ENCODE results near the gene RAB6C. TPM values are rescaled to one million over a fixed set of nuclear protein-coding genes. Genes with fewer than 3 reads are reported as not detected.
"Not testable (repeated sequence)": the region's sequence is repeated elsewhere in the genome, so short reads cannot be mapped to it uniquely, and the experiment has no call there.

RAB6C gene
- total RNA-seq, 1 experiment from 2014 or later: not detected

DNA sequence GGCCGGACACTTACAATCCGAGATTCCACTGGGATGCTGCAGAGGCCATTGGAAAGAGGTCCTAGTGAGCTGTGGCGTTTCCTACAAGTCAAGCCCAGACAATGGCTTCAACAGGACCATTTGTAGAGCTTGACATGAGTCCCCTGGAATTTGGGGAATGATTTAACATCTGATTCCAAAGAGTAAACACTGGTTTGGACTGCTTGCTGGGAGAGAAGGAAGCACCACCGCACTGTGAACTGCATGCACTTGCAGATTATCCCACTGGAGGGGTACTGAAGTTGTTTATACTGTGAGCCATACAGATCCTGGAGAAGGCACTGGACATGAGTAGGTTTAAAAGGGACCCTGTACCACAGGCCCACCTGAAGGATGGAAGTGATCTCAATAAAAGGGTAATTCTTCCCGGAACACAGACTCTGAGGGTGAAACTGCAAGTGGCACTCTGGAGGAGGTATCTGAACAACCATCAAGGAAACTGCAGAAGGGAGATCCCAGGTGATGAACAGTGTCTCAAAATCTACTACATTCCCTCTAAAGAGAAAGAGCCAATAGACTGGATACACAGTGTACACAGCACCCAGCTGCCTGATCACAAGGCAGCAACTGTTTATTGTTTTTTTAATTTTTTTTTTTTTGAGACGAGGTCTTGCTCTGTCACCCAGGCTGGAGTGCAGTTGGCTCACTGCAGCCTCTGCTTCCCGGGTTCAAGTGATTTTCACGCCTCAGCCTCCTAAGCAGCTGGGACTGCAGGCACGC lies 4.3 kb upstream of the RAB6C start:
- no peak overlapping the region for H3K4me3 ChIP-seq (ENCODE audit: insufficient read depth, low read depth, low read length)
- no peaks in the 10 kb centered on the region for H3K36me3 ChIP-seq (replicated peaks; ENCODE audit: control insufficient read depth, insufficient read depth, low read length)
- DNase-seq: no peak
- H3K27me3 ChIP-seq (ENCODE audit: control insufficient read depth, insufficient read depth, low read length): peaks cover 10% of the 10 kb centered on the region

GRCh38 chr2:129976969-129977368 lies 2.5 kb upstream of the RAB6C start:
- DNase-seq; H3K4me3 ChIP-seq (ENCODE audit: insufficient read depth, low read depth, low read length); H3K36me3 ChIP-seq (replicated peaks; ENCODE audit: control insufficient read depth, insufficient read depth, low read length): not testable (repeated sequence)
- peaks cover 18% of the 10 kb centered on the region for H3K27me3 ChIP-seq (ENCODE audit: control insufficient read depth, insufficient read depth, low read length)

GRCh38 chr2:129977986-129978385 lies 1.5 kb upstream of the RAB6C start:
- no peaks in the 10 kb centered on the region for H3K36me3 ChIP-seq (replicated peaks; ENCODE audit: control insufficient read depth, insufficient read depth, low read length)
- peaks cover 18% of the 10 kb centered on the region for H3K27me3 ChIP-seq (ENCODE audit: control insufficient read depth, insufficient read depth, low read length)
- no peak overlapping the region for H3K4me3 ChIP-seq (ENCODE audit: insufficient read depth, low read depth, low read length)
- DNase-seq: no peak

DNA sequence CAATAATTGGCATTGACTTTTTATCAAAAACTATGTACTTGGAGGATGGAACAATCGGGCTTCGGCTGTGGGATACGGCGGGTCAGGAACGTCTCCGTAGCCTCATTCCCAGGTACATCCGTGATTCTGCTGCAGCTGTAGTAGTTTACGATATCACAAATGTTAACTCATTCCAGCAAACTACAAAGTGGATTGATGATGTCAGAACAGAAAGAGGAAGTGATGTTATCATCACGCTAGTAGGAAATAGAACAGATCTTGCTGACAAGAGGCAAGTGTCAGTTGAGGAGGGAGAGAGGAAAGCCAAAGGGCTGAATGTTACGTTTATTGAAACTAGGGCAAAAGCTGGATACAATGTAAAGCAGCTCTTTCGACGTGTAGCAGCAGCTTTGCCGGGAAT lies 780 bp downstream of the RAB6C start:
- H3K4me3 ChIP-seq (ENCODE audit: insufficient read depth, low read depth, low read length); DNase-seq; H3K36me3 ChIP-seq (replicated peaks; ENCODE audit: control insufficient read depth, insufficient read depth, low read length): not testable (repeated sequence)
- peaks cover 18% of the 10 kb centered on the region for H3K27me3 ChIP-seq (ENCODE audit: control insufficient read depth, insufficient read depth, low read length)

DNA sequence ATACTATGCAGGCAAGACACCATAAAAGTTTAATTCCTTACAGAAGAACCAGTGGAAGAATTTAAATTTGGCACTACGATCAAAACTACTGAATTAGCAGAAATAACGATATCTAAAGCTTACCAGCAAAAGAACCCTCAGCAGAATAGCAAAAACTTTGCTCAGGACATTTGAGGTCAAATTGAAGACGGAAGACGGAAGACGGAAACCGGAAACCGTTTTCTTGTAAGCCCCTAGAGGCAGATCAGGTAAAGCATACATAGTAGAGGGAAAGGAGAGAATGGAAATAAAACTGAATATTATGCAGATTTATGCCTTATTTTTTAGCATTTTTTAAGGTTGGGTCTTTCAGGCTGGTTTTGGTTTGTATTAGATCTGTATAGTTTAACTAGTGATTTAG lies 2.2 kb downstream of the RAB6C start:
- H3K4me3 ChIP-seq (ENCODE audit: insufficient read depth, low read depth, low read length); H3K36me3 ChIP-seq (replicated peaks; ENCODE audit: control insufficient read depth, insufficient read depth, low read length); DNase-seq: not testable (repeated sequence)
- H3K27me3 ChIP-seq (ENCODE audit: control insufficient read depth, insufficient read depth, low read length): peaks cover 18% of the 10 kb centered on the region

GRCh38 chr2:129984426-129984825 lies 5.0 kb downstream of the RAB6C start:
- Histone ChIP-seq H3K27me3 (ENCODE audit: control insufficient read depth, insufficient read depth, low read length) (peaks cover 11% of the 10 kb centered on the region), H3K4me3 (ENCODE audit: insufficient read depth, low read depth, low read length) (no peak overlapping the region), H3K36me3 (replicated peaks; ENCODE audit: control insufficient read depth, insufficient read depth, low read length) (no peaks in the 10 kb centered on the region)
- no peak for DNase-seq

DNA sequence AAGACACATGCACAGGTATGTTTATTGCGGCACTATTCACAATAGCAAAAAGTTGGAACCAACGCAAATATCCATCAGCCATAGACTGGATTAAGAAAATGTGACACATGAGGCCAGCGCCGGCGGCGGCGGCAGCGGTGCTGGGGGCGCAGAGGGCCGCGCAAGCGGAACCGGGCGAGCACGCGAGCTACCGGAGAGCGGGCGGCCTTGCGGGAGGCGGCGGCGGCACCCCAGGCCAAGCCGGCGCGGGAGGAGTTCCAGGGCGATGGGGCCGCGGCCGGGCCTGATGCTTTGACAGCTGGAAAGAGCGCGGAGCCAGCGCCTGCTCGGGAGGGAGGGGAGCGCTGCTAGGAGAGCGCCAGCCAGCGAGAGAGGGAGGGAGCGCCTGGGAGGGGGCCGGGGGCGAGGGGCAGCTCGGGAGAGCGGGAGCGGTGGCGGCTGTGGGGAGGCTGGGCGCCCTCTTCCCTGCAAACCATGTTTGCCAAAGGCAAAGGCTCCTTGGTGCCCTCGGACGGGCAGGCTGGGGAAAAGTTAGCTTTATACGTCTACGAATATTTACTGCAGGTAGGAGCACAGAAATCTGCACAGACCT lies 13.0 kb downstream of the RAB6C start:
- not testable (repeated sequence) for DNase-seq; H3K4me3 ChIP-seq (ENCODE audit: insufficient read depth, low read depth, low read length); H3K36me3 ChIP-seq (replicated peaks; ENCODE audit: control insufficient read depth, insufficient read depth, low read length); H3K27me3 ChIP-seq (ENCODE audit: control insufficient read depth, insufficient read depth, low read length)

GRCh38 chr2:129993151-129993550 lies 13.7 kb downstream of the RAB6C start:
- peak; percentile 42 for DNase-seq

GRCh38 chr2:129996657-129997237 lies 17.3 kb downstream of the RAB6C start:
- H3K4me3 ChIP-seq (ENCODE audit: insufficient read depth, low read depth, low read length); DNase-seq; H3K36me3 ChIP-seq (replicated peaks; ENCODE audit: control insufficient read depth, insufficient read depth, low read length); H3K27me3 ChIP-seq (ENCODE audit: control insufficient read depth, insufficient read depth, low read length): not testable (repeated sequence)

More at GRCh38 chr2:129993151-129993550, 13.7 kb downstream of the RAB6C start:
- not testable (repeated sequence) for H3K27me3 ChIP-seq (ENCODE audit: control insufficient read depth, insufficient read depth, low read length); H3K36me3 ChIP-seq (replicated peaks; ENCODE audit: control insufficient read depth, insufficient read depth, low read length)
- peak overlapping the region; percentile 25; the same call in 1 of the 2 replicates for H3K4me3 ChIP-seq (ENCODE audit: insufficient read depth, low read depth, low read length)

DNA sequence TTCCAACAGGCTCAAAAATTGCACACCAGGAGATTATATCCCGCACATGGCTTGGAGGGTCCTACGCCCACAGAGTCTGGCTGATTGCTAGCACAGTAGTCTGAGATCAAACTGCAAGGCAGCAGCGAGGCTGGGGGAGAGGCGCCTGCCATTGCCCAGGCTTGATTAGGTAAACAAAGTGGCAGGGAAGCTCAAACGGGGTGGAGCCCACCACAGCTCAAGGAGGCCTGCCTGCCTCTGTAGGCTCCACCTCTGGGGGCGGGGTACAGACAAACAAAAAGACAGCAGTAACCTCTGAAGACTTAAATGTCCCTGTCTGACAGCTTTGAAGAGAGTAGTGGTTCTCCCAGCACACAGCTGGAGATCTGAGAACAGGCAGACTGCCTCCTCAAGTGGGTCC lies 19.3 kb downstream of the RAB6C start:
- H3K36me3 ChIP-seq (replicated peaks; ENCODE audit: control insufficient read depth, insufficient read depth, low read length); DNase-seq; H3K4me3 ChIP-seq (ENCODE audit: insufficient read depth, low read depth, low read length); H3K27me3 ChIP-seq (ENCODE audit: control insufficient read depth, insufficient read depth, low read length): not testable (repeated sequence)

DNA sequence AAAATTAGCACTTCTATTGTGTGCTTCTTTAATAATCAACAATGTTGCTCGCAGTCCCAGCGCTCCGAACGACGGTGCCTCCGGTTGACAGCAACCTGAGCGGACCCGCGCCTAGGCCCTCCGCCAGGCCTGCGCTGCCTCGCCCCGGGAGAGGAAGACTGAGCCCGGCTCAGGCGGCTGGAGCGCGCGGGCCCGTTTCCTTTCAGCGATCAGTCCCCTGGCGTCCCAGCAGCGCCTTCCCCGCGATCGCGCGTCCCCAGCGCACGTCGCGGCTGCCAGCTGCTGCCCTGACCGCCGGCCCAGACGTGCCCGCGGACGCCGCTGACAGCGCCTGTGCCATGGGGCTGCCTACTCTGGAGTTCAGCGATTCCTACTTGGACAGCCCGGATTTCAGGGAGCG lies 26.4 kb downstream of the RAB6C start:
- not testable (repeated sequence) for H3K4me3 ChIP-seq (ENCODE audit: insufficient read depth, low read depth, low read length); H3K27me3 ChIP-seq (ENCODE audit: control insufficient read depth, insufficient read depth, low read length); H3K36me3 ChIP-seq (replicated peaks; ENCODE audit: control insufficient read depth, insufficient read depth, low read length)
- peak; percentile 32 for DNase-seq

- not testable (repeated sequence) for H3K27me3 ChIP-seq (ENCODE audit: control insufficient read depth, insufficient read depth, low read length); H3K36me3 ChIP-seq (replicated peaks; ENCODE audit: control insufficient read depth, insufficient read depth, low read length); H3K4me3 ChIP-seq (ENCODE audit: insufficient read depth, low read depth, low read length); DNase-seq
These were observed 37.2 kb downstream of the RAB6C start for GRCh38 chr2:130016701-130017100.

DNA sequence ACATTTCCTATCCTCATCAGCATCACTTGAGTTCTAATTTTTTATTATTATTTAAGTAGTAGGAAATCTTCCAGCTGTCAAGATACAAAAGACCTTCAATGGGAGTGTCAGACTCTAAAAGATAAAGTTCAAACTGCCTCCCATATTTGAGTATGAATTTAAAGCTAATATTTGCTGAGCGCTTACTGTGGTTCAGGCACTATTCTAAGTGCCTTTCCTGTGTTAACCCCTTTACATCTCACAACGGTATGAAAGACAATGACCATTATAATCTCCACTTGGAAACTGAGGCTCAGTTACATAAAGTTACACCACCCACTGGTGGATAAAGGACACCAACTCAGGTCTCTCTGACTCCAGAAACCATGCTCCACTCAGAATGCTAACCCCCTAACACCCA lies 39.9 kb downstream of the RAB6C start:
- H3K27me3 ChIP-seq (ENCODE audit: control insufficient read depth, insufficient read depth, low read length): no peaks in the 10 kb centered on the region
- no peaks in the 10 kb centered on the region for H3K36me3 ChIP-seq (replicated peaks; ENCODE audit: control insufficient read depth, insufficient read depth, low read length)
- no peak for DNase-seq
- H3K4me3 ChIP-seq (ENCODE audit: insufficient read depth, low read depth, low read length): no peak overlapping the region

DNA sequence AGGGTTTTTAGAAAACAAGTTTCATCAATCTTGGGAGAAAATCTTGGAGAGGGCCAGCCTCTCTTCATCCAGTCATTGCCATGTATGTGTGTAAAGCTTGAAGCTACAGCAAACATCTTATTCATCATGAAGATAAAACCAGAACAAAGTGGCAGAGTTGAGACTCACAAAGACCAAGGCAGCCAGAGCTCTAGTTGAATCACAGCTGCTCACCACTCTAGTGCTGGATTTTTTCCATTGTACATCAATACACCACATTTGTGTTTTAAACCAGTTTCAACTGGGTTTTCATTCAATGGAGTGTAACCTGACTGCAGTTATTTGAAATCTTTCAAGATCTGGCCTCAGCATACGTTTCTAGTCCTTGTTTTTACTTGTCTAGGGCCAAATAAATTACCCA lies 40.6 kb downstream of the RAB6C start:
- not testable (repeated sequence) for H3K27me3 ChIP-seq (ENCODE audit: control insufficient read depth, insufficient read depth, low read length); DNase-seq; H3K36me3 ChIP-seq (replicated peaks; ENCODE audit: control insufficient read depth, insufficient read depth, low read length); H3K4me3 ChIP-seq (ENCODE audit: insufficient read depth, low read depth, low read length)

GRCh38 chr2:130025931-130026330 lies 46.5 kb downstream of the RAB6C start:
- H3K36me3 ChIP-seq (replicated peaks; ENCODE audit: control insufficient read depth, insufficient read depth, low read length); H3K4me3 ChIP-seq (ENCODE audit: insufficient read depth, low read depth, low read length); H3K27me3 ChIP-seq (ENCODE audit: control insufficient read depth, insufficient read depth, low read length): not testable (repeated sequence)
- peak; percentile 4 for DNase-seq
